ENCODE measurements around the gene FAAH.

Gene FAAH

GRCh38 chr1:46379996-46380395 is 14.1 kb upstream of the FAAH start:
- DNase-seq (ENCODE audit: insufficient read length, low spot score) (no peak), FAIRE-seq (no peak)
- TF ChIP-seq, protein P1, sequence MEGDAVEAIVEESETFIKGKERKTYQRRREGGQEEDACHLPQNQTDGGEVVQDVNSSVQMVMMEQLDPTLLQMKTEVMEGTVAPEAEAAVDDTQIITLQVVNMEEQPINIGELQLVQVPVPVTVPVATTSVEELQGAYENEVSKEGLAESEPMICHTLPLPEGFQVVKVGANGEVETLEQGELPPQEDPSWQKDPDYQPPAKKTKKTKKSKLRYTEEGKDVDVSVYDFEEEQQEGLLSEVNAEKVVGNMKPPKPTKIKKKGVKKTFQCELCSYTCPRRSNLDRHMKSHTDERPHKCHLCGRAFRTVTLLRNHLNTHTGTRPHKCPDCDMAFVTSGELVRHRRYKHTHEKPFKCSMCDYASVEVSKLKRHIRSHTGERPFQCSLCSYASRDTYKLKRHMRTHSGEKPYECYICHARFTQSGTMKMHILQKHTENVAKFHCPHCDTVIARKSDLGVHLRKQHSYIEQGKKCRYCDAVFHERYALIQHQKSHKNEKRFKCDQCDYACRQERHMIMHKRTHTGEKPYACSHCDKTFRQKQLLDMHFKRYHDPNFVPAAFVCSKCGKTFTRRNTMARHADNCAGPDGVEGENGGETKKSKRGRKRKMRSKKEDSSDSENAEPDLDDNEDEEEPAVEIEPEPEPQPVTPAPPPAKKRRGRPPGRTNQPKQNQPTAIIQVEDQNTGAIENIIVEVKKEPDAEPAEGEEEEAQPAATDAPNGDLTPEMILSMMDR (IDR thresholded peaks at IDR 0.05; ENCODE audit: insufficient read depth, missing control alignments) = no peak

GRCh38 chr1:46380508-46380907 is 13.6 kb upstream of the FAAH start:
- DNase-seq (ENCODE audit: insufficient read length, low spot score) (no peak), FAIRE-seq (no peak)
- TF ChIP-seq, protein P1 (IDR thresholded peaks at IDR 0.05; ENCODE audit: insufficient read depth, missing control alignments) = no peak

- DNase-seq (ENCODE audit: insufficient read length, low spot score) (no peak), FAIRE-seq (no peak)
- TF ChIP-seq, protein P1 (IDR thresholded peaks at IDR 0.05; ENCODE audit: insufficient read depth, missing control alignments) = no peak
Measured at GRCh38 chr1:46393510-46393909, 607 bp upstream of the FAAH start.

- FAIRE-seq = no peak
- DNase-seq (ENCODE audit: insufficient read length, low spot score) = no peak
- TF ChIP-seq, protein P1 (IDR thresholded peaks at IDR 0.05; ENCODE audit: insufficient read depth, missing control alignments) = no peak
Measured at GRCh38 chr1:46394872-46395465, 852 bp downstream of the FAAH start.

GRCh38 chr1:46396441-46397398 is 2.6 kb downstream of the FAAH start:
- FAIRE-seq = no peak
- TF ChIP-seq, protein P1 (IDR thresholded peaks at IDR 0.05; ENCODE audit: insufficient read depth, missing control alignments) = no peak
- no peak for DNase-seq (ENCODE audit: insufficient read length, low spot score)

GRCh38 chr1:46399307-46399706 is 5.2 kb downstream of the FAAH start:
- no peak for FAIRE-seq
- no peak for DNase-seq (ENCODE audit: insufficient read length, low spot score)
- TF ChIP-seq, protein P1 (IDR thresholded peaks at IDR 0.05; ENCODE audit: insufficient read depth, missing control alignments) = no peak

GRCh38 chr1:46400421-46400820 is 6.3 kb downstream of the FAAH start:
- FAIRE-seq (no peak), DNase-seq (ENCODE audit: insufficient read length, low spot score) (no peak)
- TF ChIP-seq, protein P1 (IDR thresholded peaks at IDR 0.05; ENCODE audit: insufficient read depth, missing control alignments) = no peak

All from D721Med (cell line).